ENCODE results near the gene ZNF436.

Gene ZNF436

DNA sequence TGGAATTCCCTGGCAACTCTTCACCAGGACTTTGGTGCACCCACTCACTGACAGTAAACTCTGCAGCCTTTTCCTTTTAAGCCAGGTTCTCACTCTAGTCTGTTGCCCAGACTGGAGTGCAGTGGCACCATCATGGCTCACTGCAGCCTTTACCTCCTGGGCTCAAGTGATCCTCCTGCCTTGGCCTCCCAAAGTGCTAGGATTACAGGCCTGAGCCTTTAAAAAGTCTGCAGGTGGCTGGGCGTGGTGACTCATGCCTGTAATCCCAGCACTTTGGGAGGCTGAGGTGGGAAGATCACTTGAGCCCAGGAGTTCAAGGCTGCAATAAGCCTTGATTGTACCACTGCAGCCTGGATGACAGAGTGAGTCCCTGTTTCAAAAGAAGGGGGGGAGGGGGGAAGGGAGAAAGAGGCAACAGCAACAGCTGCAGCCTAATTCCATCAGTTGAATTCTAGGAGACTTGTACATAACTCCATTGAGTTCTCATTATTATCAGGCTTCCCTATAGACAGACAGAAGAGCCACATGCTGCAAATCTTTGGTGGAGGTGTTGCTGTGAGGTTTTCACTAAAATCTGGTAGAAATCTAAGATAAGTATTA lies 17.4 kb downstream of the ZNF436 start:
- TF ChIP-seq TCF12 (IDR thresholded peaks at IDR 0.05; ENCODE audit: low read depth), result no peak
- TF ChIP-seq, protein P1, sequence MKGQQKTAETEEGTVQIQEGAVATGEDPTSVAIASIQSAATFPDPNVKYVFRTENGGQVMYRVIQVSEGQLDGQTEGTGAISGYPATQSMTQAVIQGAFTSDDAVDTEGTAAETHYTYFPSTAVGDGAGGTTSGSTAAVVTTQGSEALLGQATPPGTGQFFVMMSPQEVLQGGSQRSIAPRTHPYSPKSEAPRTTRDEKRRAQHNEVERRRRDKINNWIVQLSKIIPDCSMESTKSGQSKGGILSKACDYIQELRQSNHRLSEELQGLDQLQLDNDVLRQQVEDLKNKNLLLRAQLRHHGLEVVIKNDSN (IDR thresholded peaks at IDR 0.05), result no peak

DNA sequence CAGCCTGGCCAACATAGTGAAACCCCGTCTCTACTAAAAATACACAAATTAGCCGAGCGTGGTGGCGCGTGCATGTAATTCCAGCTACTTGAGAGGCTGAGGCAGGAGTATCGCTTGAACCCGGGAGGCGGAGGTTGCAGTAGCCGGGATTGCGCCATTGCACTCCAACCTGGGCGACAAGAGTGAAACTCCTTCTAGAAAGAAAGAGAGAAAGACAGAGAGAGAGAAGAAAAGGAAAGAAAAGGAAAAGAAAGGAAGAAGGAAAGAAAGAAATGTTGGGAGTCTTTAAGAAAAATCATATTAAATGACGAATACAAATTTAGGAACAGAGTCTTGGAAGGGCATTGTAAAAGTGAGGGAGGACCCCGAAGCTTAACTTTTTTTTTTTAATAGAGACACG lies 23.7 kb downstream of the ZNF436 start:
- no peak for TF ChIP-seq TCF12 (IDR thresholded peaks at IDR 0.05; ENCODE audit: low read depth)
- no peak for TF ChIP-seq EGR1 (IDR thresholded peaks at IDR 0.05)
- no peak for TF ChIP-seq TEAD4 (IDR thresholded peaks at IDR 0.05)
- TF ChIP-seq CEBPB (IDR thresholded peaks at IDR 0.05), result no peak
- TF ChIP-seq RAD21 (IDR thresholded peaks at IDR 0.05; ENCODE audit: low read depth), result no peak
- TF ChIP-seq, protein P2, sequence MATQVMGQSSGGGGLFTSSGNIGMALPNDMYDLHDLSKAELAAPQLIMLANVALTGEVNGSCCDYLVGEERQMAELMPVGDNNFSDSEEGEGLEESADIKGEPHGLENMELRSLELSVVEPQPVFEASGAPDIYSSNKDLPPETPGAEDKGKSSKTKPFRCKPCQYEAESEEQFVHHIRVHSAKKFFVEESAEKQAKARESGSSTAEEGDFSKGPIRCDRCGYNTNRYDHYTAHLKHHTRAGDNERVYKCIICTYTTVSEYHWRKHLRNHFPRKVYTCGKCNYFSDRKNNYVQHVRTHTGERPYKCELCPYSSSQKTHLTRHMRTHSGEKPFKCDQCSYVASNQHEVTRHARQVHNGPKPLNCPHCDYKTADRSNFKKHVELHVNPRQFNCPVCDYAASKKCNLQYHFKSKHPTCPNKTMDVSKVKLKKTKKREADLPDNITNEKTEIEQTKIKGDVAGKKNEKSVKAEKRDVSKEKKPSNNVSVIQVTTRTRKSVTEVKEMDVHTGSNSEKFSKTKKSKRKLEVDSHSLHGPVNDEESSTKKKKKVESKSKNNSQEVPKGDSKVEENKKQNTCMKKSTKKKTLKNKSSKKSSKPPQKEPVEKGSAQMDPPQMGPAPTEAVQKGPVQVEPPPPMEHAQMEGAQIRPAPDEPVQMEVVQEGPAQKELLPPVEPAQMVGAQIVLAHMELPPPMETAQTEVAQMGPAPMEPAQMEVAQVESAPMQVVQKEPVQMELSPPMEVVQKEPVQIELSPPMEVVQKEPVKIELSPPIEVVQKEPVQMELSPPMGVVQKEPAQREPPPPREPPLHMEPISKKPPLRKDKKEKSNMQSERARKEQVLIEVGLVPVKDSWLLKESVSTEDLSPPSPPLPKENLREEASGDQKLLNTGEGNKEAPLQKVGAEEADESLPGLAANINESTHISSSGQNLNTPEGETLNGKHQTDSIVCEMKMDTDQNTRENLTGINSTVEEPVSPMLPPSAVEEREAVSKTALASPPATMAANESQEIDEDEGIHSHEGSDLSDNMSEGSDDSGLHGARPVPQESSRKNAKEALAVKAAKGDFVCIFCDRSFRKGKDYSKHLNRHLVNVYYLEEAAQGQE (IDR thresholded peaks at IDR 0.05; ENCODE audit: low read depth), result no peak
- TF ChIP-seq NFIC (IDR thresholded peaks at IDR 0.05), result no peak
- TF ChIP-seq CREB1 (IDR thresholded peaks at IDR 0.05; ENCODE audit: low read depth), result no peak
- no peak for TF ChIP-seq YY1 (IDR thresholded peaks at IDR 0.05; ENCODE audit: low read depth)
- TF ChIP-seq, protein P3, sequence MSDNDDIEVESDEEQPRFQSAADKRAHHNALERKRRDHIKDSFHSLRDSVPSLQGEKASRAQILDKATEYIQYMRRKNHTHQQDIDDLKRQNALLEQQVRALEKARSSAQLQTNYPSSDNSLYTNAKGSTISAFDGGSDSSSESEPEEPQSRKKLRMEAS (IDR thresholded peaks at IDR 0.05), result no peak

DNA sequence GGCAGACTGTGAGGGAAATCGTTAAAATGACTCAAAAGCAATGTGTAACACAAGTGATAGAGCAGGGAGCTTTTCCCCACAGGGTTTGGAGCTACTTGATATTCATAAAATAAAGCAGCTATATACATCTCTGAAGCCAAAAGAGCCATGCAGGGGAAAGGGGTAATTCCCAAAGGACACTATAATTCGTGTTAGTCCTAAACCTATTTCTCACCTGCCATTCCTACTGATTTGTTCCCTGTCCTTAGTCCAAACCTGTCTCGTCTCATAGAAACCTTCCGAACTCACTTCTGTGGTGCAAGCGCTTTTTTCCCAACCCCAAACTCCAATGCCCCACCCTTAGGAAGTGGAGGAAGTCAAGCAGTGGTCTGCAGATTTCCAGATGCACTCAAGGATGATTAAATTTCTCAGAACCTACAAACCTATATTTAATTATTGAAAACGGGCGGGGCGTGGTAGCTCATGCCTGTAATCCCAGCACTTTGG lies 24.6 kb downstream of the ZNF436 start:
- TF ChIP-seq EGR1 (IDR thresholded peaks at IDR 0.05) (no peak), EP300 (IDR thresholded peaks at IDR 0.05; ENCODE audit: borderline replicate concordance) (no peak), FOXM1 (IDR thresholded peaks at IDR 0.05; ENCODE audit: borderline replicate concordance, low read depth) (no peak), TAF1 (IDR thresholded peaks at IDR 0.05; ENCODE audit: low read depth) (no peak), NFIC (IDR thresholded peaks at IDR 0.05) (no peak), TCF12 (IDR thresholded peaks at IDR 0.05; ENCODE audit: low read depth) (no peak), CEBPB (IDR thresholded peaks at IDR 0.05) (no peak), RAD21 (IDR thresholded peaks at IDR 0.05; ENCODE audit: low read depth) (no peak), TEAD4 (IDR thresholded peaks at IDR 0.05) (no peak)
- TF ChIP-seq, protein P2 (IDR thresholded peaks at IDR 0.05; ENCODE audit: low read depth), result no peak
- TF ChIP-seq, protein P3 (IDR thresholded peaks at IDR 0.05), result no peak
- TF ChIP-seq, protein P1 (IDR thresholded peaks at IDR 0.05), result no peak

DNA sequence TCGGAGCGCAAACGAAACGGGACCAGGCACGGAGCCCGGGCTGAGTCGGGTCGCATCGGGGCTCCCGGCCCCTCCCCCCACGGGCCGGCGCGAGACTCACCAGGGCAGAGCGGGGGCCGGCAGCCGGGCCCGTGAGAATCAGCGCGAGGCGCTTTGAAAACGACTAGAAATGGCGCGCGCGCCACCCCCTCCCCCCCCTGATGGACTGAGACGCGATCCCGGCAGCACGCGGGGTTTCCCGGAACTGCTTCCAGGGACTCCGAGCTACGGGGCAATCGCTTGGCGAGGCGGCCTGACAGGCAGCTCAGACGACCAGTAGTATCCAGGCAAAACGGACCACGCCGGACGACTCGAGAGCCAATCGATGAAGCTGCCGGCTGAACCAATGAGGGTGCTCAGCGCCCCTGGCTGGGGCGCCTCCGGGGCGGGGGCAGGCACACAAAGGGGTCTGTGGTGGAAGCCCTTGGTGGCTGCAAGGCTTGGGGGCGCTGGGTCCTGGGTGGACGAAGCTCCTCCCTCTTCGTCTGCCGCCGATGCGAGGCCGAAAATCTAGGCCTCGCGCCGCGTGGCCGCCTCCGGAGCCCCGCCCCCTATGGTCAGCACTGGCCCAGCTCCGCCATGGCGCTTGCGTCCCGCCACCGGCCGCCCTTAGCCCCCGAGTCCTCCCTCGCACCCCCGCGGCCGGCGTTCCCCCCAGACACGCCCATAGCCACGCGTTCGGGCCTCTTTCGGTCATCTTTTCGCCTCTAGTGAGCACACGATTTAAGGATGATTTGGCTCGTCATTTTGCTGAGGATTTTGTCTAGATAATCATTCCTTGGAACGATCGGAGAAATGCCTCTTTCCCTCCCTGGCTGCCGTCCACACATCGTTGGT lies 25.3 kb downstream of the ZNF436 start, which contains the start of gene HNRNPR:
TSS of gene HNRNPR (minus strand) at position 174 of the 876 bp plus-strand sequence. CDS start 3,276 bp downstream, outside the sequence.
- TF ChIP-seq, protein P3 (IDR thresholded peaks at IDR 0.05), result peak; percentile 85
- TF ChIP-seq, protein P2 (IDR thresholded peaks at IDR 0.05; ENCODE audit: low read depth), result peak; percentile 20; the same call in 1 of the 2 replicates
- TF ChIP-seq CEBPB (IDR thresholded peaks at IDR 0.05) (no peak), CREB1 (IDR thresholded peaks at IDR 0.05; ENCODE audit: low read depth) (peak; percentile 48; the same call in 1 of the 2 replicates), TCF12 (IDR thresholded peaks at IDR 0.05; ENCODE audit: low read depth) (peak; percentile 34; the same call in 1 of the 2 replicates), EP300 (IDR thresholded peaks at IDR 0.05; ENCODE audit: borderline replicate concordance) (peak; percentile 26; the same call in 1 of the 2 replicates), RAD21 (IDR thresholded peaks at IDR 0.05; ENCODE audit: low read depth) (no peak), EGR1 (IDR thresholded peaks at IDR 0.05) (peak; percentile 36; the same call in 1 of the 2 replicates), NFIC (IDR thresholded peaks at IDR 0.05) (no peak), TEAD4 (IDR thresholded peaks at IDR 0.05) (peak; percentile 42; the same call in 1 of the 2 replicates), YY1 (IDR thresholded peaks at IDR 0.05; ENCODE audit: low read depth) (peak; percentile 89), TAF1 (IDR thresholded peaks at IDR 0.05; ENCODE audit: low read depth) (peak; percentile 70), ZBTB7A (IDR thresholded peaks at IDR 0.05; ENCODE audit: low read depth) (peak; percentile 86)
- TF ChIP-seq, protein P1 (IDR thresholded peaks at IDR 0.05), result peak; percentile 40

Measured in Ishikawa (cell line).